HepG2 (cell line): ENCODE results near the gene CCDC30. TPM values are rescaled to one million over a fixed set of nuclear protein-coding genes. Genes with fewer than 3 reads are reported as not detected.

Source experiments
- ATM ChIP-seq: fragments of 450-650 bp; IDR thresholded peaks from 2 replicates; pipeline ENCODE4 v1.7.1; 2017; ENCODE audit warnings: mild to moderate bottlenecking, borderline replicate concordance
- BORCS8-MEF2B ChIP-seq: sonication (generic); formaldehyde crosslinking; IDR thresholded peaks from 2 replicates; pipeline ENCODE4 v1.8.0; 2022; ENCODE audit warnings: mild to moderate bottlenecking, missing genetic modification reagents
- FOSL2 ChIP-seq: sonication (generic); formaldehyde crosslinking; IDR thresholded peaks from 2 replicates; pipeline ENCODE4 v1.4.0; 2020; ENCODE audit warnings: missing genetic modification reagents
- FOXO1 ChIP-seq: sonication (generic); formaldehyde crosslinking; IDR thresholded peaks from 2 replicates; pipeline ENCODE4 v1.4.0; 2020; ENCODE audit warnings: missing genetic modification reagents
- KDM2A ChIP-seq: sonication (generic); formaldehyde crosslinking; IDR thresholded peaks from 2 replicates; pipeline ENCODE4 v1.4.0; 2020; ENCODE audit warnings: low read depth, missing genetic modification reagents, borderline replicate concordance
- SP1 ChIP-seq, 2 experiments: fragments of 450-650 bp in 1 of 2; sonication (generic) in 1 of 2; formaldehyde crosslinking in 1 of 2; IDR thresholded peaks; 2 replicates each; pipeline versions ENCODE4 v1.4.0 to v1.6.1; 2016 to 2020; ENCODE audit warnings: missing genetic modification reagents in 1 of 2
- SP2 ChIP-seq: sonication (generic); formaldehyde crosslinking; IDR thresholded peaks from 2 replicates; pipeline ENCODE4 v1.5.1; 2020; ENCODE audit warnings: mild to moderate bottlenecking, missing genetic modification reagents
- TBL1XR1 ChIP-seq: fragments of 150-350 bp; IDR thresholded peaks from 2 replicates; pipeline ENCODE4 v1.6.1; 2014; ENCODE audit warnings: borderline replicate concordance, low read length; ENCODE audit not compliant: partially characterized antibody
- ZFP36L2 ChIP-seq: sonication (generic); formaldehyde crosslinking; IDR thresholded peaks from 2 replicates; pipeline ENCODE4 v1.4.0; 2020; ENCODE audit warnings: missing genetic modification reagents
- ZFP37 ChIP-seq: sonication (generic); formaldehyde crosslinking; IDR thresholded peaks from 2 replicates; pipeline ENCODE4 v1.4.0; 2020; ENCODE audit warnings: missing genetic modification reagents, borderline replicate concordance
- ZFP62 ChIP-seq: sonication (generic); formaldehyde crosslinking; IDR thresholded peaks from 2 replicates; pipeline ENCODE4 v1.4.0; 2020; ENCODE audit warnings: missing genetic modification reagents
- ZNF264 ChIP-seq: sonication (generic); formaldehyde crosslinking; IDR thresholded peaks from 2 replicates; pipeline ENCODE4 v1.4.0; 2020; ENCODE audit warnings: missing genetic modification reagents
- ZNF317 ChIP-seq: sonication (generic); formaldehyde crosslinking; IDR thresholded peaks from 2 replicates; pipeline ENCODE4 v1.5.0; 2020; ENCODE audit warnings: mild to moderate bottlenecking, missing genetic modification reagents
- ZNF543 ChIP-seq: sonication (generic); formaldehyde crosslinking; IDR thresholded peaks from 2 replicates; pipeline ENCODE4 v1.4.0; 2020; ENCODE audit warnings: mild to moderate bottlenecking, missing genetic modification reagents
- ZNF552 ChIP-seq: sonication (generic); formaldehyde crosslinking; IDR thresholded peaks from 2 replicates; pipeline ENCODE4 v1.9.0; 2022; ENCODE audit warnings: missing genetic modification reagents, mild to moderate bottlenecking, borderline replicate concordance
- polyA plus RNA-seq, 8 experiments: library from polyadenylated mRNA; depleted of rRNA in 3 of 8; stranded (reverse) in 7 of 8; unstranded in 1 of 8; fragments of >200 nt; fragmentation: Illumina TruSeq in 4 of 8; extraction: Trizol in 4 of 8; gene quantifications; 2 replicates each; pipeline versions ENCODE4 v1.2.1 to v1.2.3, GENCODE V29; 2011 to 2016; ENCODE audit warnings: low read depth in 4 of 8, missing spikeins in 1 of 8, mixed read lengths in 1 of 8; ENCODE audit not compliant: insufficient read depth in 1 of 8
- total RNA-seq, 5 experiments: library from RNA; depleted of rRNA; stranded (reverse); fragments of >200 nt; fragmentation: Illumina TruSeq; extraction: Trizol; gene quantifications; 2 replicates each; pipeline ENCODE4 v1.2.3, GENCODE V29; 2016; ENCODE audit warnings: low read depth in 1 of 5
- TF ChIP-seq, protein P1 (sequence below): sonication (generic); formaldehyde crosslinking; IDR thresholded peaks from 2 replicates; pipeline ENCODE4 v1.5.0; 2020; ENCODE audit warnings: missing genetic modification reagents
- TF ChIP-seq, protein P2 (sequence below): sonication (generic); formaldehyde crosslinking; conservative IDR thresholded peaks from 2 replicates; pipeline ENCODE4 v1.8.0; 2022; ENCODE audit warnings: mild to moderate bottlenecking, moderate library complexity, missing genetic modification reagents
- TF ChIP-seq, protein P3 (sequence below): sonication (generic); formaldehyde crosslinking; IDR thresholded peaks from 2 replicates; pipeline ENCODE4 v1.8.1; 2023; ENCODE audit warnings: missing genetic modification reagents, inconsistent platforms, borderline replicate concordance
- TF ChIP-seq, protein P4 (sequence below): IDR thresholded peaks from 2 replicates; pipeline ENCODE4 v1.6.1; 2016; ENCODE audit warnings: low read depth, borderline replicate concordance

The CCDC30 gene
- total and polyA plus RNA-seq, 2 of the 13 experiments (the other 11 are each of a cell fraction or from before 2014, with no cell fraction given) = 0.25 to 0.77 TPM

DNA sequence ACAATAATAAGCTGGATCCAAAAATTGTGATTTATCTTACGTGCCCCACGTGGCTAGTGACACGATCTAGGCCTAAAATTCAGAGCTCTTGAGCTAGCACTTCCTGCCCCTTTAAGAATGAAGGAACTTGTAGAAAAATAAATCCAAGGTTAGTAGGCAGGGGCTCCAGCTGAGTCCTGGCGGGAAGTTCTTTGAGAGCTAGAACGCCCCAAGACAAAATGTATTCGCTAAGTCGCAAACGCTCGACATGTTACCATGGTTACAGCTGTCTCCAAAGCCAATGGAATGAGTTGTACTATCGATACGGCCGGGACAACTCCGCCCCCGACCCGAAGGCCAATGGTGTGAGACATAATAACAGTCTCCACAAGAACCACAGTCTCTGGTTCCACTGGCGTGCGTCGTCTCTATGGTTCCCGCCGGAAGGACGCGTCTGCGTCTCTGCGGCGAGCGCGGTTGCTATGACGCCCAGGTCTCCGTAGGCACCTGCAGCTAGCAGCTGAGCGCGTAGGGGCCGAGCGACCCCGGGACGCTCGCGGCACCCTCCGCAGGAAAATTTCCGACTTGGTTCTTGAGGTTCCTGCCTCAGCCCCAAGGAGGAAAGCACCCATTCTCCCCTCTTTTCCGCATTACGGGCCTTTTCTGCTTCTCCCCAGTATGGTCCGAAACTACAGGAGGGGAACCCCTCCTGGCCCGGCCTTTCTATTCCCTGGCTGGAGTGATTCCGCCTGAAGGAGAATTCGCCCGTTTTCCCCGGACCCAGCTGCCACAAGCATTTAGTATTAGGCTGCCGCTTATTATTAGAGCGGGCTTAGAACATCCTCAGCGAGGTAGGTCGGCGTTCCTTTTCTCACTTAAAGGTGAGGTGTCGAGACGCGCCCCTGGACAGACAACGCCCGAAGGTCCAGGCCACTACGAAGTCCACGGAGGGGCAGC, at the start of gene CCDC30 (continued):
- TF ChIP-seq KDM2A (CRISPR knock-in tag) (peak; percentile 98), SP2 (CRISPR knock-in tag) (peak; percentile 48), FOXO1 (CRISPR knock-in tag) (no peak), ZNF264 (CRISPR knock-in tag) (peak; percentile 2; the same call in 1 of the 2 replicates), ZNF317 (CRISPR knock-in tag) (no peak), ZFP36L2 (no peak), ZNF552 (no peak), SP1 (IDR thresholded peaks at IDR 0.05) (no peak), SP1 (CRISPR knock-in tag; IDR thresholded peaks at IDR 0.05) (peak; percentile 97), TBL1XR1 (no peak), ATM (no peak), ZFP62 (CRISPR knock-in tag) (no peak), FOSL2 (no peak; the same call in 1 of the 2 replicates), ZNF543 (CRISPR knock-in tag) (no peak), ZFP37 (CRISPR knock-in tag) (no peak), BORCS8-MEF2B (CRISPR knock-in tag) (no peak)
- TF ChIP-seq, protein P1, sequence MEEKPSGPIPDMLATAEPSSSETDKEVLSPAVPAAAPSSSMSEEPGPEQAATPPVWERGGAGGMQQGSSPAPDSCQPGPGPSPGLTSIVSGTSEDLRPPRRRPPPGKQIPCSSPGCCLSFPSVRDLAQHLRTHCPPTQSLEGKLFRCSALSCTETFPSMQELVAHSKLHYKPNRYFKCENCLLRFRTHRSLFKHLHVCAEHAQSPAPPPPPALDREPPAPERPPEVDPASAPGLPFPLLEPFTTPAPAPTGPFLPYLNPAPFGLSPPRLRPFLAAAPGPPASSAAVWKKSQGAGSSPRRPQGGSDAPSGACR (CRISPR knock-in tag) = no peak
- TF ChIP-seq, protein P2, sequence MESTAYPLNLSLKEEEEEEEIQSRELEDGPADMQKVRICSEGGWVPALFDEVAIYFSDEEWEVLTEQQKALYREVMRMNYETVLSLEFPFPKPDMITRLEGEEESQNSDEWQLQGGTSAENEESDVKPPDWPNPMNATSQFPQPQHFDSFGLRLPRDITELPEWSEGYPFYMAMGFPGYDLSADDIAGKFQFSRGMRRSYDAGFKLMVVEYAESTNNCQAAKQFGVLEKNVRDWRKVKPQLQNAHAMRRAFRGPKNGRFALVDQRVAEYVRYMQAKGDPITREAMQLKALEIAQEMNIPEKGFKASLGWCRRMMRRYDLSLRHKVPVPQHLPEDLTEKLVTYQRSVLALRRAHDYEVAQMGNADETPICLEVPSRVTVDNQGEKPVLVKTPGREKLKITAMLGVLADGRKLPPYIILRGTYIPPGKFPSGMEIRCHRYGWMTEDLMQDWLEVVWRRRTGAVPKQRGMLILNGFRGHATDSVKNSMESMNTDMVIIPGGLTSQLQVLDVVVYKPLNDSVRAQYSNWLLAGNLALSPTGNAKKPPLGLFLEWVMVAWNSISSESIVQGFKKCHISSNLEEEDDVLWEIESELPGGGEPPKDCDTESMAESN (CRISPR knock-in tag) = no peak
- TF ChIP-seq, protein P3, sequence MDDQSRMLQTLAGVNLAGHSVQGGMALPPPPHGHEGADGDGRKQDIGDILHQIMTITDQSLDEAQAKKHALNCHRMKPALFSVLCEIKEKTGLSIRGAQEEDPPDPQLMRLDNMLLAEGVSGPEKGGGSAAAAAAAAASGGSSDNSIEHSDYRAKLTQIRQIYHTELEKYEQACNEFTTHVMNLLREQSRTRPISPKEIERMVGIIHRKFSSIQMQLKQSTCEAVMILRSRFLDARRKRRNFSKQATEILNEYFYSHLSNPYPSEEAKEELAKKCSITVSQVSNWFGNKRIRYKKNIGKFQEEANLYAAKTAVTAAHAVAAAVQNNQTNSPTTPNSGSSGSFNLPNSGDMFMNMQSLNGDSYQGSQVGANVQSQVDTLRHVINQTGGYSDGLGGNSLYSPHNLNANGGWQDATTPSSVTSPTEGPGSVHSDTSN (CRISPR knock-in tag) = no peak
- TF ChIP-seq, protein P4, sequence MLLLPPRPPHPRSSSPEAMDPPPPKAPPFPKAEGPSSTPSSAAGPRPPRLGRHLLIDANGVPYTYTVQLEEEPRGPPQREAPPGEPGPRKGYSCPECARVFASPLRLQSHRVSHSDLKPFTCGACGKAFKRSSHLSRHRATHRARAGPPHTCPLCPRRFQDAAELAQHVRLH = peak; percentile 58; the same call in 1 of the 2 replicates
